SK-N-SH (cell line): ENCODE results near the gene SFN.

ENCODE experiments used
- EZH2phosphoT487 ChIP-seq: fragments of 200-600 bp; sonication (generic); IDR thresholded peaks from 2 replicates; pipeline ENCODE4 v1.6.1; 2017; ENCODE audit warnings: low read depth, mixed run types, mild to moderate bottlenecking, antibody characterized with exemption, moderate library complexity, borderline replicate concordance
- FOXM1 ChIP-seq: IDR thresholded peaks from 2 replicates; pipeline ENCODE4 v1.4.0; 2012; ENCODE audit warnings: low read depth, mild to moderate bottlenecking
- POLR2AphosphoS5 ChIP-seq: IDR thresholded peaks from 2 replicates; pipeline ENCODE4 v1.6.1; 2012; ENCODE audit warnings: low read depth, low read length
- RFX5 ChIP-seq: IDR thresholded peaks from 2 replicates; pipeline ENCODE4 v1.6.1; 2012; ENCODE audit warnings: mild to moderate bottlenecking, improper control_type of control experiment, low read length
- RXRA ChIP-seq: IDR thresholded peaks from 2 replicates; pipeline ENCODE4 v1.4.0; 2012; ENCODE audit warnings: low read depth, mild to moderate bottlenecking, borderline replicate concordance
- SMC3 ChIP-seq: IDR thresholded peaks from 2 replicates; pipeline ENCODE4 v1.6.1; 2012; ENCODE audit warnings: low read depth, low read length, improper control_type of control experiment
- TAF1 ChIP-seq: IDR thresholded peaks from 2 replicates; pipeline ENCODE4 v1.6.1; 2012; ENCODE audit warnings: low read depth, mild to moderate bottlenecking, low read length, moderate library complexity, borderline replicate concordance
- USF1 ChIP-seq: IDR thresholded peaks from 2 replicates; pipeline ENCODE4 v1.4.0; 2012; ENCODE audit warnings: low read depth, borderline replicate concordance
- TF ChIP-seq, protein P1 (sequence below): fragments of 200-600 bp; sonication (generic); IDR thresholded peaks from 2 replicates; pipeline ENCODE4 v1.6.1; 2017; ENCODE audit warnings: antibody characterized with exemption, mild to moderate bottlenecking, moderate library complexity

GRCh38 chr1:26820784-26821269 lies 42.1 kb upstream of the SFN start:
- TF ChIP-seq FOXM1 (no peak), EZH2phosphoT487 (no peak), USF1 (no peak), POLR2AphosphoS5 (no peak), SMC3 (no peak), TAF1 (no peak), RXRA (no peak), RFX5 (no peak)
- TF ChIP-seq, protein P1, sequence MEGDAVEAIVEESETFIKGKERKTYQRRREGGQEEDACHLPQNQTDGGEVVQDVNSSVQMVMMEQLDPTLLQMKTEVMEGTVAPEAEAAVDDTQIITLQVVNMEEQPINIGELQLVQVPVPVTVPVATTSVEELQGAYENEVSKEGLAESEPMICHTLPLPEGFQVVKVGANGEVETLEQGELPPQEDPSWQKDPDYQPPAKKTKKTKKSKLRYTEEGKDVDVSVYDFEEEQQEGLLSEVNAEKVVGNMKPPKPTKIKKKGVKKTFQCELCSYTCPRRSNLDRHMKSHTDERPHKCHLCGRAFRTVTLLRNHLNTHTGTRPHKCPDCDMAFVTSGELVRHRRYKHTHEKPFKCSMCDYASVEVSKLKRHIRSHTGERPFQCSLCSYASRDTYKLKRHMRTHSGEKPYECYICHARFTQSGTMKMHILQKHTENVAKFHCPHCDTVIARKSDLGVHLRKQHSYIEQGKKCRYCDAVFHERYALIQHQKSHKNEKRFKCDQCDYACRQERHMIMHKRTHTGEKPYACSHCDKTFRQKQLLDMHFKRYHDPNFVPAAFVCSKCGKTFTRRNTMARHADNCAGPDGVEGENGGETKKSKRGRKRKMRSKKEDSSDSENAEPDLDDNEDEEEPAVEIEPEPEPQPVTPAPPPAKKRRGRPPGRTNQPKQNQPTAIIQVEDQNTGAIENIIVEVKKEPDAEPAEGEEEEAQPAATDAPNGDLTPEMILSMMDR, result no peak
